Kidney (tissue), 14 donors: ENCODE results near the gene AQP1. TPM values are rescaled to one million over a fixed set of nuclear protein-coding genes. Genes with fewer than 3 reads are reported as not detected.

Experiments
- DNase-seq, 5 donors: peaks; one replicate each; pipeline ENCODE4 v3.0.0-alpha.2; 2013 to 2020
- FAIRE-seq: peaks from 2 replicates; lab custom pipeline; 2012; peaks lifted over from hg19 to GRCh38; lab: Jason Lieb, UNC
- H3K27ac ChIP-seq, 2 donors: one replicate each; pipeline ENCODE4 v1.7.0; 2013; ENCODE audit warnings: low read depth in 2 of 2, low read length in 2 of 2, inconsistent platforms in 1 of 2
- H3K27me3 ChIP-seq: one replicate; pipeline ENCODE4 v1.7.1; 2013; ENCODE audit warnings: low read length, inconsistent platforms; ENCODE audit not compliant: control insufficient read depth, insufficient read depth
- H3K36me3 ChIP-seq, 3 donors: one replicate each; pipeline versions ENCODE4 v1.7.0 to v1.7.1; 2013; ENCODE audit warnings: low read length in 3 of 3, control low read depth in 1 of 3, inconsistent platforms in 1 of 3; ENCODE audit not compliant: insufficient read depth in 3 of 3, control insufficient read depth in 2 of 3
- H3K4me1 ChIP-seq, 3 donors: one replicate each; pipeline versions ENCODE4 v1.7.0 to v1.7.1; 2013; ENCODE audit warnings: low read length in 3 of 3, inconsistent platforms in 1 of 3, low read depth in 1 of 3; ENCODE audit not compliant: control insufficient read depth in 2 of 3, insufficient read depth in 2 of 3
- H3K4me3 ChIP-seq, 3 donors: one replicate each; pipeline versions ENCODE4 v1.7.0 to v1.8.1; 2013; ENCODE audit warnings: low read length in 3 of 3, control low read depth in 1 of 3, inconsistent platforms in 1 of 3
- H3K9ac ChIP-seq, 3 donors: one replicate each; pipeline versions ENCODE4 v1.7.0 to v1.7.1; 2013; ENCODE audit warnings: low read length in 3 of 3, control low read depth in 1 of 3, inconsistent platforms in 1 of 3
- H3K9me3 ChIP-seq, 3 donors: one replicate each; pipeline versions ENCODE4 v1.7.0 to v1.7.1; 2013; ENCODE audit warnings: low read length in 3 of 3, control low read depth in 1 of 3, inconsistent platforms in 1 of 3; ENCODE audit not compliant: control insufficient read depth in 2 of 3, insufficient read depth in 1 of 3
- intact Hi-C: fragments of 100-400 bp; cut with DNase I; formaldehyde crosslinking; loops from one replicate; pipeline ENCODE4 v1.11.1; 2022
- polyA plus RNA-seq: library from polyadenylated mRNA; stranded (reverse); fragments of 350-450 nt; fragmentation: Illumina TruSeq; extraction: RNeasy Lipid Tissue Mini Kit (QIAGEN cat#74804); gene quantifications from one replicate; pipeline ENCODE4 v1.2.3, GENCODE V29; 2014; ENCODE audit warnings: low read depth, low replicate concordance; ENCODE audit not compliant: insufficient read depth
- total RNA-seq: library from RNA; stranded (reverse); fragmentation: NEBNext Ultra II Directional; extraction: Animal tissue kit (Norgen Biotek cat#: 25700); gene quantifications from one replicate; pipeline ENCODE4 v1.2.1, GENCODE V29; 2021
- TF ChIP-seq, protein P1 (sequence below): IDR thresholded peaks from 3 replicates; pipeline ENCODE4 v1.5.1; 2012; ENCODE audit warnings: mild to moderate bottlenecking, moderate library complexity, borderline replicate concordance; ENCODE audit not compliant: insufficient read depth; ENCODE audit errors: extremely low read depth
- donor health status: control.
- donor health status: control.
- donor health status: control.
- donor health status: control.
- donor health status: control.
- donor health status: DM: yes; HTN: yes; CAD: no.
- donor health status: Normal renal cell carcinoma (clear cell type).

The AQP1 gene
- total and polyA plus RNA-seq, 2 donors from 2014 or later = 291 to 617 TPM

DNA sequence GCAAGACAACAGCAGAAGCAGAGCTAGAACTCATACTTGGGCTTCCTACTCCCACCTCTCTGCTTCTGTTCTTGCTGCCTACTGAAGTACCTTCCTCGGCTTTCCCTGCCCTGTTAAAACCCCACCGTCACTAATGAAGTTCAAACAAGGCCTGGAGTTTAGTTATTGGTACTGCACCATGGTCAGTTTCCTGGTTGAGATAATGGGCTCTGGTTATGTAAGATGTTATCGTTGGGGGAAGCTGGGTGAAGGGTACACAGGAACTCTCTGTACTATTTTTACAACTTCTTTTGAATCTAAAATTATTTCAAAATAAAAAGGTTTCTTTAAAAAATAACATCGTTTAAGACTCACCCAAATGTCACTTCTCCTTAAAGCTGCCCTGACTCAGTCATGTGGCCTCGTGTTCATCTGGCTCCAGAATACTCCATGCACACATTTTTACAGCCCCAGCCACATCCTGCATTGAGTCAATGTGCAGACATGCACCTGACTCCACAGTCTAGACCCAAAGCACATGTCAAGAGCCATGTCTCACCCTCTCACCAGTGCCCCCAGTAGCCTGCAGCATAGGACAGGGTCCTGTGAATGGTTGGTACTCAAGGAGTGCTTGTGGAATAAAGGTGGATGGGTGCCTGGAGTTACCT, 36.9 kb upstream of the AQP1 start:
- FAIRE-seq (no peak), DNase-seq (no peak)
- H3K4me1 ChIP-seq = no peaks in the 10 kb centered on the region
- H3K27ac ChIP-seq = no peak overlapping the region
- H3K9me3 ChIP-seq = peaks cover 0 to 7% (median 0%) of the 10 kb centered on the region in 3 donors
- H3K9ac ChIP-seq = no peak overlapping the region
- peaks cover 0 to 13% (median 13%) of the 10 kb centered on the region in 3 donors for H3K36me3 ChIP-seq
- TF ChIP-seq, protein P1, sequence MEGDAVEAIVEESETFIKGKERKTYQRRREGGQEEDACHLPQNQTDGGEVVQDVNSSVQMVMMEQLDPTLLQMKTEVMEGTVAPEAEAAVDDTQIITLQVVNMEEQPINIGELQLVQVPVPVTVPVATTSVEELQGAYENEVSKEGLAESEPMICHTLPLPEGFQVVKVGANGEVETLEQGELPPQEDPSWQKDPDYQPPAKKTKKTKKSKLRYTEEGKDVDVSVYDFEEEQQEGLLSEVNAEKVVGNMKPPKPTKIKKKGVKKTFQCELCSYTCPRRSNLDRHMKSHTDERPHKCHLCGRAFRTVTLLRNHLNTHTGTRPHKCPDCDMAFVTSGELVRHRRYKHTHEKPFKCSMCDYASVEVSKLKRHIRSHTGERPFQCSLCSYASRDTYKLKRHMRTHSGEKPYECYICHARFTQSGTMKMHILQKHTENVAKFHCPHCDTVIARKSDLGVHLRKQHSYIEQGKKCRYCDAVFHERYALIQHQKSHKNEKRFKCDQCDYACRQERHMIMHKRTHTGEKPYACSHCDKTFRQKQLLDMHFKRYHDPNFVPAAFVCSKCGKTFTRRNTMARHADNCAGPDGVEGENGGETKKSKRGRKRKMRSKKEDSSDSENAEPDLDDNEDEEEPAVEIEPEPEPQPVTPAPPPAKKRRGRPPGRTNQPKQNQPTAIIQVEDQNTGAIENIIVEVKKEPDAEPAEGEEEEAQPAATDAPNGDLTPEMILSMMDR = no peak
- H3K4me3 ChIP-seq = no peak overlapping the region
- intact Hi-C loops = no loop called here
- no peaks in the 10 kb centered on the region for H3K27me3 ChIP-seq

DNA sequence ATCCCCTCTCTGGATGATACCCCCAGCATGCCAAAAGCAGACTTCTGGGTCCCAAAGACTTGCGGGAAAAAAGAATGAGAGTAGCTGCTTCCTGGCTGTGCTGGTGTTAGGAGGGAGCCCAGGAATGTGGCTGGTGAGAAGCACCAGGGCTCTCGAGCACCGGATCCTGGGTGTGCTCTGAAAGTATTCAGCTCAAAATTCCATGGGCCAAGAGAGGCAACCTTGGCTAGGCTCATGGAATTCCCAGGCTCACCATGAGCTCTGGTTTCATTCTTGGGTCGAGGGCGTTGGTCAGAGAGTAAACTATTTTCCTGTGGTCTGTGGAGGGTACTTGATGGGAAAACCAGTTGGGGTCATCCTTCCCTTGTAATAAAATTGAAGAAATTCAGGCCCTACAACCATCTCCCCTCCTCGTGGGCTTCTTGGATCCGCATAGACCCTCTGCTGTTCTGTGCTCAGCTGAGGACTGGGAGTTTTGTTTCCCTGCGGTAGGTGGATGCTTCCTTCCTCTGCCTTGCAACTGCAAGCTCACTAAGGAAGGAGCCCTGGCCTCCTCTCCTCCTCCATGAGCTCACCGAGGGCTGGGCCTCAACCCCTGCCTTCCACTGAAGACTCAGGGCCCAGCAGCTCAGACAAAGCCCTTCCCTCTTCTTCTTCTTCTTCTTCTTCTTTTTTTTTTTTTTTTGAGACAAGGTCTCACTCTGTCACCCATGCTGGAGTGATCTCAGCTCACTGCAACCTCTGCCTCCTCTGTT, 34.5 kb upstream of the AQP1 start:
- no peak overlapping the region for H3K27ac ChIP-seq
- FAIRE-seq = no peak

DNA sequence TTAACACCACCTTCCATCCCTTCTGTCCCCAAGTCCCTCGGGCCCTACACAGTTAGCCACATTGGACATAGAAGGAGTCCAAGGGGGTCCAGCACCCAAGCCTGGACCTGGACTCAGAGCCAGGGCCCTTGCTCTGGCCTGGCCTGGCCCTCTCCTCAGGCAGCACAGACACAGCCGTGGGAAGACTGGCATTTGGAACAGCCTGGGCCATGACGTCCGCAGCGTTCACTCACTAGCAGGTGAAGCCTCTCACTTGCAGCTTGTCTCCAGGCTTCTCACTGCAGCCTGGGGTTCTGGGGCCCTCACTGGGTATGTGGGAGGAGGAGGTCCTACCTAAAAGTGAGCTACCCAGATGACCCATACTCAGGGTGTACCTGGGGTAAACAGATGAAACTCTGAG, 33.7 kb upstream of the AQP1 start:
- DNase-seq = no peak
- no peak overlapping the region for H3K9ac ChIP-seq
- TF ChIP-seq, protein P1 = no peak
- no peaks in the 10 kb centered on the region for H3K27me3 ChIP-seq
- intact Hi-C loops = no loop called here
- peaks cover 0 to 9% (median 5%) of the 10 kb centered on the region in 3 donors for H3K36me3 ChIP-seq
- peaks cover 0 to 7% (median 0%) of the 10 kb centered on the region in 3 donors for H3K9me3 ChIP-seq
- no peak overlapping the region for H3K27ac ChIP-seq
- no peaks in the 10 kb centered on the region for H3K4me1 ChIP-seq
- FAIRE-seq = no peak
- H3K4me3 ChIP-seq = no peak overlapping the region

More for the DNA sequence above, 34.5 kb upstream of the AQP1 start:
- Histone ChIP-seq H3K27me3 (no peaks in the 10 kb centered on the region), H3K36me3 (peaks cover 0 to 13% (median 12%) of the 10 kb centered on the region in 3 donors), H3K9ac (no peak overlapping the region), H3K9me3 (peaks cover 0 to 7% (median 0%) of the 10 kb centered on the region in 3 donors), H3K4me3 (no peak overlapping the region), H3K4me1 (no peaks in the 10 kb centered on the region)
- DNase-seq = no peak
- intact Hi-C loops = no loop called here
- TF ChIP-seq, protein P1 = no peak
